K562 (cell line): Measurements from ENCODE around the gene CCR6. TPM values are rescaled to one million over a fixed set of nuclear protein-coding genes. Genes with fewer than 3 reads are reported as not detected.

Source experiments
- ATAC-seq: fragments of 200-7000 bp; cut with Tn5 transposase; 3 replicates; pipeline ENCODE4 v1.9.1; 2020; ENCODE audit warnings: moderate library complexity
- BruUV-seq: library from RNA; stranded (reverse); fragments of 400-500 nt; replicated peaks from 2 replicates; lab custom pipeline; 2021; lab: Mats Ljungman, UMichigan
- CTCF ChIA-PET: fragments of 300-600 bp; formaldehyde crosslinking; extraction: SDS; loops from one replicate; lab custom pipeline; 2021; ENCODE audit warnings: low intra/inter-chr PET ratio; lab: Yijun Ruan, JAX
- POLR2A ChIA-PET: fragments of 300-600, 350-650 bp; sonication (Branson Sonifier 250); formaldehyde crosslinking; extraction: SDS; loops from one replicate; lab custom pipeline; 2021; ENCODE audit warnings: antibody characterized with exemption, inconsistent platforms; lab: Yijun Ruan, JAX
- DNase-seq, 4 experiments: peaks; one replicate each; pipeline versions ENCODE4 v3.0.0 to v3.0.0-alpha.2; 2011 to 2018; ENCODE audit warnings: low spot score in 3 of 4, mixed read lengths in 3 of 4; ENCODE audit errors: extremely low read depth in 1 of 4
- FAIRE-seq: peaks from 2 replicates; lab custom pipeline; 2011; peaks lifted over from hg19 to GRCh38; lab: Jason Lieb, UNC
- H2AFZ ChIP-seq: 2 replicates; pipeline ENCODE4 v1.6.0; 2011; ENCODE audit warnings: low read depth, low read length, control low read depth, inconsistent platforms
- H3K27ac ChIP-seq: fragments of 200-600 bp; 3 replicates; pipeline ENCODE4 v1.8.0; 2011; ENCODE audit warnings: low read depth, mild to moderate bottlenecking, control low read depth, inconsistent platforms, low read length, moderate library complexity, mixed read lengths; ENCODE audit errors: extremely low read depth
- H3K27me3 ChIP-seq, 2 experiments: fragments of 300-600 bp in 1 of 2; 2 replicates in 1 of 2; 3 replicates in 1 of 2; pipeline versions ENCODE4 v1.6.0 to v1.8.0; 2011; ENCODE audit warnings: inconsistent platforms in 2 of 2, low read length in 2 of 2, mild to moderate bottlenecking in 1 of 2, mixed read lengths in 1 of 2, moderate library complexity in 1 of 2; ENCODE audit not compliant: control insufficient read depth in 2 of 2, insufficient read depth in 2 of 2
- H3K36me3 ChIP-seq: fragments of 300-600 bp; 3 replicates; pipeline ENCODE4 v1.8.0; 2011; ENCODE audit warnings: mild to moderate bottlenecking, low read length, inconsistent platforms; ENCODE audit not compliant: control insufficient read depth, insufficient read depth
- H3K4me1 ChIP-seq, 2 experiments: fragments of 200-600 bp in 1 of 2; replicated peaks in 1 of 2; 2 replicates in 1 of 2; 3 replicates in 1 of 2; pipeline versions ENCODE4 v1.5.1 to v1.8.0; 2011; ENCODE audit warnings: inconsistent platforms in 2 of 2, low read length in 2 of 2, mild to moderate bottlenecking in 1 of 2, mixed read lengths in 1 of 2, moderate library complexity in 1 of 2; ENCODE audit not compliant: control insufficient read depth in 2 of 2, insufficient read depth in 2 of 2
- H3K4me2 ChIP-seq: 2 replicates; pipeline ENCODE4 v1.6.1; 2011; ENCODE audit warnings: low read length, control low read depth, inconsistent platforms, mixed read lengths; ENCODE audit not compliant: insufficient read depth
- H3K4me3 ChIP-seq: fragments of 200-600 bp; sonication (generic), shearing (Covaris generic); 2 replicates; pipeline ENCODE4 v1.5.1; 2016; ENCODE audit warnings: control low read depth, inconsistent platforms
- H3K79me2 ChIP-seq: fragments of 200-600 bp; 3 replicates; pipeline ENCODE4 v1.8.0; 2011; ENCODE audit warnings: low read length, inconsistent platforms; ENCODE audit not compliant: control insufficient read depth, insufficient read depth
- H3K9ac ChIP-seq, 2 experiments: 2 replicates each; pipeline versions ENCODE4 v1.6.0 to v1.6.1; 2011; ENCODE audit warnings: low read depth in 2 of 2, low read length in 2 of 2, control low read depth in 1 of 2, inconsistent platforms in 1 of 2, mild to moderate bottlenecking in 1 of 2, mixed read lengths in 1 of 2; ENCODE audit not compliant: insufficient read depth in 1 of 2
- H3K9me1 ChIP-seq: one replicate; pipeline ENCODE4 v1.6.0; 2011; ENCODE audit warnings: inconsistent platforms, mild to moderate bottlenecking, low read length, moderate library complexity; ENCODE audit not compliant: control insufficient read depth, insufficient read depth
- H3K9me3 ChIP-seq: replicated peaks from 2 replicates; pipeline ENCODE4 v1.5.1; 2011; ENCODE audit warnings: low read depth, low read length, inconsistent platforms; ENCODE audit not compliant: control insufficient read depth, insufficient read depth
- H4K20me1 ChIP-seq: replicated peaks from 2 replicates; pipeline ENCODE4 v1.6.1; 2011; ENCODE audit warnings: low read length, inconsistent platforms, mixed read lengths; ENCODE audit not compliant: control insufficient read depth, insufficient read depth
- CBX2 ChIP-seq: fragments of 200-600 bp; sonication (generic); IDR thresholded peaks from one replicate; pipeline ENCODE4 v1.6.1; 2012; ENCODE audit warnings: mild to moderate bottlenecking, low read length, inconsistent platforms; ENCODE audit not compliant: insufficient read depth, poor library complexity, severe bottlenecking
- MXI1 ChIP-seq: IDR thresholded peaks from 2 replicates; pipeline ENCODE4 v1.6.1; 2011; ENCODE audit warnings: low read depth, mild to moderate bottlenecking, improper control_type of control experiment, low read length
- NFXL1 ChIP-seq: fragments of 450-650 bp; formaldehyde crosslinking; IDR thresholded peaks from 2 replicates; pipeline ENCODE4 v1.4.0; 2021; ENCODE audit warnings: mild to moderate bottlenecking
- NRF1 ChIP-seq, 2 experiments: fragments of 450-650 bp; IDR thresholded peaks in 1 of 2; conservative IDR thresholded peaks in 1 of 2; 2 replicates each; pipeline ENCODE4 v1.6.1; 2014; ENCODE audit warnings: mild to moderate bottlenecking in 2 of 2
- PREB ChIP-seq: sonication (generic); formaldehyde crosslinking; IDR thresholded peaks from 2 replicates; pipeline ENCODE4 v1.8.1; 2023; ENCODE audit warnings: mild to moderate bottlenecking, missing genetic modification reagents
- PYGO2 ChIP-seq: fragments of 450-650 bp; IDR thresholded peaks from 2 replicates; pipeline ENCODE4 v1.6.1; 2016; ENCODE audit warnings: mild to moderate bottlenecking, missing genetic modification characterization, moderate library complexity, missing compliant biosample characterization
- SMARCA5 ChIP-seq: fragments of 450-650 bp; IDR thresholded peaks from 2 replicates; pipeline ENCODE4 v1.6.1; 2016
- SNIP1 ChIP-seq: fragments of 450-650 bp; IDR thresholded peaks from 2 replicates; pipeline ENCODE4 v1.7.1; 2017; ENCODE audit warnings: low read depth, mild to moderate bottlenecking
- TAL1 ChIP-seq: fragments of 450-650 bp; IDR thresholded peaks from 2 replicates; pipeline ENCODE4 v1.6.1; 2016; ENCODE audit warnings: mild to moderate bottlenecking
- ZMIZ1 ChIP-seq, 2 experiments: fragments of 150-350 bp in 1 of 2; IDR thresholded peaks; 2 replicates each; pipeline ENCODE4 v1.6.1; 2012 to 2016; ENCODE audit warnings: low read depth in 2 of 2, low read length in 2 of 2, mild to moderate bottlenecking in 1 of 2, moderate library complexity in 1 of 2
- ZNF134 ChIP-seq: fragments of 250-450 bp; sonication (Bioruptor Pico); conservative IDR thresholded peaks from 2 replicates; pipeline ENCODE4 v1.4.0; 2020
- ZNF589 ChIP-seq: fragments of 200-800 bp; sonication (Bioruptor generic); IDR thresholded peaks from 2 replicates; pipeline ENCODE4 v1.6.1; 2016; ENCODE audit warnings: low read depth, missing genetic modification characterization, missing compliant biosample characterization
- WGBS: fragments of 100-300 bp; shearing (Covaris generic); methylation state at CpG from one replicate; pipeline ENCODE4 v1.1.6; 2016; ENCODE audit warnings: low coverage, mixed read lengths; ENCODE audit not compliant: insufficient coverage; ENCODE audit errors: missing lambda C conversion rate; 5-methylcytosine and 5-hydroxymethylcytosine counted together
- in situ Hi-C: fragments of 300-500 bp; cut with MboI; formaldehyde crosslinking; loops from 4 replicates; pipeline ENCODE4 v1.15.0; 2018; ENCODE audit warnings: inconsistent platforms, mixed read lengths
- intact Hi-C: fragments of 100-400 bp; cut with micrococcal nuclease; formaldehyde crosslinking; loops from 2 replicates; pipeline ENCODE4 v1.14.2; 2022
- polyA plus RNA-seq, 8 experiments: library from polyadenylated mRNA; depleted of rRNA in 4 of 8; stranded (reverse) in 5 of 8; unstranded in 3 of 8; fragments of >200 nt; fragmentation: Nextera tagmentation in 2 of 8; fragmentation: Illumina TruSeq in 1 of 8; extraction: Ambion mirVana in 2 of 8; extraction: Trizol in 1 of 8; gene quantifications; 2 replicates each; pipeline versions ENCODE4 v1.2.1 to v1.2.3, GENCODE V29; 2011 to 2014; ENCODE audit warnings: inconsistent platforms in 1 of 8, missing spikeins in 1 of 8
- total RNA-seq, 7 experiments: library from RNA; depleted of rRNA in 6 of 7; stranded (reverse); fragments of >200 nt in 6 of 7; fragmentation: Illumina TruSeq in 2 of 7; extraction: Trizol in 2 of 7; gene quantifications; 2 replicates each; pipeline versions ENCODE4 v1.2.1 to v1.2.3, GENCODE V29; 2011 to 2021; ENCODE audit warnings: low replicate concordance in 1 of 7
- TF ChIP-seq, protein P1 (sequence below): fragments of 250-450 bp; sonication (Bioruptor Pico); IDR thresholded peaks from 2 replicates; pipeline ENCODE4 v1.5.0; 2021

CCR6 gene
- total and polyA plus RNA-seq, 9 of the 15 experiments (the other 6 are each of a cell fraction or from before 2014, with no cell fraction given), result not detected

DNA sequence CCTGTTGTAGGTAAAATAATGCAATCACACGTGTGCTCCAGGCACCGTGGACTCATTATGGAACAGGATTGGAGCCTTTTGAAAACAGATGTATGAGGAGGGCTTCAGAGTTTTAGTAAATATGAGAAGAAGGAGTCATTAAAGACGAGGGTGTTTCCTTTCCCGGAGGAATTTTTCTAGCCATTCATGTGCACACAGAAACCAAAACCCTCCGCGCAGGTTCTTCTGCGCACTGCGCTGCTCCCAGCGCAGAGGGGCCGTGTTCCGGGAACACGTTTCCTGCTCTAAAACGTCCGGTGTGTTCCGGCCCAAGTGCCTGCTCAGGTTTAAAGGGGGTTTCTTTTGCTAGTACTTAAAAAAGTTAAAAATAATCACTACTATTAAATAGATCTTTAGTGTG is 23.2 kb downstream of the CCR6 start (continued):
- no peak for TF ChIP-seq NRF1 (conservative IDR thresholded peaks at IDR 0.05 in 1 of 2, IDR thresholded peaks at IDR 0.05 in 1 of 2)
- TF ChIP-seq, all 486 proteins: peak for 0

DNA sequence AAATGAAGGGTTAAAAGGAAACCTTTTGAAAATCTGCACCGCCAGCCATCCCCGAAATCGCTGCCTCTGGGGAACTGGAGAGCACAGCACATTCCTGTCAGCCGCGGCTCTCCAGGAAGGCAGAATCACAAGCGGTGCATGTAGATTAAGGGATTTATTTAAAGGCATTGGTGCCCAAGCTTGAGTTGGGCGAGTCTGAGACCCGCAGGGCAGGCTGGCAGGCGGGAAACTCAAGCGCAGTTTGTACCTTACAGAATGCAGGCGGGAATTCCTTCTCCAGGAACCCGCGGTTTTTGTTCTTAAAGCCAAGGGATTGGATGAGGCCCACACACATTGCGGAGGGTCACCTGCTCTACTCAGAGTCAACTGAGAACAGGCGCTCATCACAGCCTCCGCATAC is 24.1 kb downstream of the CCR6 start:
- Histone ChIP-seq H3K79me2 (no peaks in the 10 kb centered on the region), H3K9me1 (no peaks in the 10 kb centered on the region)
- CTCF ChIA-PET, result no interaction called here
- TF ChIP-seq MXI1 (no peak), TAL1 (no peak), ZNF134 (no peak), PYGO2 (tag) (no peak), CBX2 (no peak), ZMIZ1 (IDR thresholded peaks at IDR 0.05; ENCODE audit: low read depth in 2 of 2, low read length in 2 of 2) (no peak), ZNF589 (CRISPR knock-in tag) (no peak), PREB (CRISPR knock-in tag) (no peak), NFXL1 (CRISPR knock-in tag) (no peak), SNIP1 (no peak), SMARCA5 (no peak)
- TF ChIP-seq, protein P1, sequence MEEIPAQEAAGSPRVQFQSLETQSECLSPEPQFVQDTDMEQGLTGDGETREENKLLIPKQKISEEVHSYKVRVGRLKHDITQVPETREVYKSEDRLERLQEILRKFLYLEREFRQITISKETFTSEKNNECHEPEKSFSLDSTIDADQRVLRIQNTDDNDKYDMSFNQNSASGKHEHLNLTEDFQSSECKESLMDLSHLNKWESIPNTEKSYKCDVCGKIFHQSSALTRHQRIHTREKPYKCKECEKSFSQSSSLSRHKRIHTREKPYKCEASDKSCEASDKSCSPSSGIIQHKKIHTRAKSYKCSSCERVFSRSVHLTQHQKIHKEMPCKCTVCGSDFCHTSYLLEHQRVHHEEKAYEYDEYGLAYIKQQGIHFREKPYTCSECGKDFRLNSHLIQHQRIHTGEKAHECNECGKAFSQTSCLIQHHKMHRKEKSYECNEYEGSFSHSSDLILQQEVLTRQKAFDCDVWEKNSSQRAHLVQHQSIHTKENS (CRISPR knock-in tag), result no peak
- TF ChIP-seq, all 486 proteins: peak for 0
- H2AFZ ChIP-seq, result no peak overlapping the region
- no peak overlapping the region for H3K27ac ChIP-seq
- no peaks in the 10 kb centered on the region; the same call in 1 of the 2 replicates for H4K20me1 ChIP-seq
- BruUV-seq, result no TSS peak
- in situ Hi-C loops, result no loop called here
- H3K9me3 ChIP-seq, result no peaks in the 10 kb centered on the region
- POLR2A ChIA-PET, result interaction anchor here (1.0 kb wide), 1 partner anchor 15 kb away, joined by 3 read pairs; no protein-coding TSS in a partner anchor
- no peaks in the 10 kb centered on the region for H3K4me1 ChIP-seq
- intact Hi-C loops, result no loop called here
- peaks cover 40 to 77% of the 10 kb centered on the region in 2 experiments; a peak in 4 of 5 replicates for H3K27me3 ChIP-seq
- no peak overlapping the region for H3K4me3 ChIP-seq
- no peak overlapping the region for H3K9ac ChIP-seq
- no peaks in the 10 kb centered on the region for H3K36me3 ChIP-seq
- FAIRE-seq (no peak), DNase-seq (no peak), ATAC-seq (no peak)
- 4% methylated on average over 16 of the region's 16 CpGs for WGBS
- H3K4me2 ChIP-seq, result no peak overlapping the region
